Vagina (tissue), 2 donors: Measurements from ENCODE around the gene CD101. TPM values are rescaled to one million over a fixed set of nuclear protein-coding genes. Genes with fewer than 3 reads are reported as not detected.

Experiments used
- DNase-seq, 2 donors: peaks; one replicate each; pipeline ENCODE4 v3.0.0-alpha.2; 2017; ENCODE audit errors: extremely low spot score in 2 of 2
- H3K27ac ChIP-seq: fragments of 200-600 bp; sonication (generic); one replicate; pipeline ENCODE4 v1.5.1; 2019
- H3K27me3 ChIP-seq: fragments of 200-600 bp; sonication (generic); one replicate; pipeline ENCODE4 v1.5.1; 2019
- H3K36me3 ChIP-seq, 2 donors: fragments of 200-600 bp; sonication (generic); one replicate each; pipeline ENCODE4 v1.5.1; 2017 to 2019
- H3K4me1 ChIP-seq: fragments of 200-600 bp; sonication (generic); one replicate; pipeline ENCODE4 v1.5.1; 2019
- H3K4me3 ChIP-seq, 2 donors: fragments of 200-600 bp; sonication (generic); 1 replicate in 1 of 2; 2 replicates in 1 of 2; pipeline ENCODE4 v1.5.1; 2016 to 2019
- H3K9me3 ChIP-seq: fragments of 200-600 bp; sonication (generic); one replicate; pipeline ENCODE4 v1.5.1; 2019
- CTCF ChIP-seq, 3 experiments: fragments of 450-650 bp in 2 of 3; fragments of 200-600 bp in 1 of 3; sonication (generic) in 1 of 3; IDR thresholded peaks; one replicate each; pipeline ENCODE4 v1.5.1; 2017 to 2019; ENCODE audit warnings: antibody characterized with exemption in 3 of 3, mild to moderate bottlenecking in 2 of 3, moderate library complexity in 2 of 3
- POLR2A ChIP-seq, 2 donors: fragments of 450-650 bp; IDR thresholded peaks; one replicate each; pipeline ENCODE4 v1.6.1; 2017; ENCODE audit warnings: antibody characterized with exemption in 2 of 2, mild to moderate bottlenecking in 2 of 2, moderate library complexity in 2 of 2
- POLR2AphosphoS5 ChIP-seq, 2 donors: sonication (generic); formaldehyde crosslinking; IDR thresholded peaks; one replicate each; pipeline ENCODE4 v1.9.0; 2017; ENCODE audit warnings: antibody characterized with exemption in 2 of 2, mild to moderate bottlenecking in 2 of 2, low read depth in 1 of 2; ENCODE audit not compliant: insufficient read depth in 1 of 2
- intact Hi-C: fragments of 100-400 bp; cut with DNase I; formaldehyde crosslinking; loops from one replicate; pipeline ENCODE4 v1.15.1; 2023
- total RNA-seq: library from RNA; depleted of rRNA; stranded (reverse); fragments of >200 nt; gene quantifications from one replicate; pipeline ENCODE4 v1.2.3, GENCODE V29; 2016

Gene CD101
- 3.9 TPM for total RNA-seq

DNA sequence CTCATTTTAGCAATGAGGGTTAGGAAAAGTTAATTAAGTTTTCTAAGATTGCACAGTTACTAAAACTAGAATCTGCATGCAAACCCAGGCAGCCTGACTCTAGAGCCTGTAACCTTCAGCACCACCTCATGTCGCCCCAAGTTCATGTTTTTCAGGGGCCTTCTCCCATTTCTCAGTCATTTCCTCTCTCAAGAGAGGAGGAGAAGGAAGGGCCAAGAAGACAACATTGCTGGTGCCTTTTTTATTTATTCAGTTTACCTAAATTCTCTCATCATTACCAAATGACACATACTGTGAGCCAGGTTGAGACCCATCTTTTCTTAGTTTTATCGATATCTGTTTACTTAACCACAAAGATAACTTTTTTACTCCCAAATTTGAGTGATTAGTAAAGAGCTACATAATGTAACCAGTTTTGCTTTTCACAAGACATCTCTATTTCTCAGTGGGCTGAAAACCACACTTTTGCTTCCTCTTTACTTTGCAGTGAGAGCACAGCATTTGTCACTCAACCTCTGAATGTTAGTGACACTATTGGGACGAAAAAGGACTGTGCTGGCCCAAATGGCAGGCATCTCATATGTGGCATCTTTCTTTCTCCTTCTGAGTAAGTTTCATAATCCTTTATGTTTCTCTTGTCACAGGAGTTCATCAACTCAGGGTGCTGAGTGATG is at the start of gene CD101:
Gene CD101 (plus strand): TSS at position 507 of the 674 bp plus-strand sequence. CDS start 58 bp downstream, at position 565.
- no peak within 1 kb of the TSS for H3K4me3 ChIP-seq
- no peaks in the 10 kb centered on the region for H3K27me3 ChIP-seq
- TF ChIP-seq POLR2A (IDR thresholded peaks at IDR 0.05): no peak
- TF ChIP-seq CTCF (IDR thresholded peaks at IDR 0.05): no peak
- no peak for TF ChIP-seq POLR2AphosphoS5 (IDR thresholded peaks at IDR 0.05; ENCODE audit: insufficient read depth in 1 of 2, low read depth in 1 of 2)
- intact Hi-C loops: no loop called here
- H3K9me3 ChIP-seq: no peaks in the 10 kb centered on the region
- no peaks in the 10 kb centered on the region for H3K36me3 ChIP-seq
- H3K4me1 ChIP-seq: no peaks in the 10 kb centered on the region
- DNase-seq: no peak
- no peak within 1 kb of the TSS for H3K27ac ChIP-seq

GRCh38 chr1:116952738-116953275 is 48.8 kb upstream of the CD101 start:
- H3K27ac ChIP-seq: peak overlapping the region; percentile 33
- no peaks in the 10 kb centered on the region for H3K9me3 ChIP-seq
- H3K27me3 ChIP-seq: no peaks in the 10 kb centered on the region
- peaks cover 5% of the 10 kb centered on the region for H3K4me1 ChIP-seq
- H3K36me3 ChIP-seq: no peaks in the 10 kb centered on the region
- H3K4me3 ChIP-seq: no peak overlapping the region
- intact Hi-C loops: no loop called here
- no peak for DNase-seq
- TF ChIP-seq POLR2AphosphoS5 (IDR thresholded peaks at IDR 0.05; ENCODE audit: insufficient read depth in 1 of 2, low read depth in 1 of 2) (no peak), CTCF (IDR thresholded peaks at IDR 0.05) (no peak), POLR2A (IDR thresholded peaks at IDR 0.05) (no peak)

DNA sequence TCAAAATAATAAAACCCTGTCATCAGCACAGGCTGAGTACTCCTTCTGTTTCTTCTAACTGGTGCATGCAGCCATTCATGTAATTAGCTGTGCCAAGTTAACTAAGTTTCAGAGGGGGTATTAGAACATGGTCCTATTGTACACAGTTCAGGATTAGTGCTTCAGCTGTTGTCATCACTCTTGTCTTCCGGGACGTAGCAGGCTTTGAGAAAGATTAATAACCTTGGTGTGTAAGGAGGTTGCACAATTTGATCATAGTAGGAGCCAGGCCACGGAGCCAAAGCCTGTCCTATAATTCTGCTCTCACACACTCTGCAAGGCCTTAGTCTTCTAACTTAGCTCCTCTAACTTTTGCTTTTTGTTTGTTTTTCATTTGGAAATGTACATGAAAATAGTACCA is 47.1 kb upstream of the CD101 start:
- H3K27me3 ChIP-seq: no peaks in the 10 kb centered on the region
- intact Hi-C loops: no loop called here
- no peaks in the 10 kb centered on the region for H3K9me3 ChIP-seq
- H3K36me3 ChIP-seq: no peaks in the 10 kb centered on the region
- TF ChIP-seq POLR2A (IDR thresholded peaks at IDR 0.05): no peak
- TF ChIP-seq POLR2AphosphoS5 (IDR thresholded peaks at IDR 0.05; ENCODE audit: insufficient read depth in 1 of 2, low read depth in 1 of 2): peak in 1 of 2 donors; percentile 43
- H3K4me1 ChIP-seq: peaks cover 5% of the 10 kb centered on the region
- H3K27ac ChIP-seq: no peak overlapping the region
- H3K4me3 ChIP-seq: no peak overlapping the region
- no peak for DNase-seq

GRCh38 chr1:116956378-116956777 is 45.2 kb upstream of the CD101 start:
- Histone ChIP-seq H3K4me1 (no peaks in the 10 kb centered on the region), H3K27me3 (no peaks in the 10 kb centered on the region), H3K27ac (no peak overlapping the region), H3K4me3 (no peak overlapping the region), H3K36me3 (no peaks in the 10 kb centered on the region), H3K9me3 (no peaks in the 10 kb centered on the region)
- no peak for TF ChIP-seq POLR2AphosphoS5 (IDR thresholded peaks at IDR 0.05; ENCODE audit: insufficient read depth in 1 of 2, low read depth in 1 of 2)
- TF ChIP-seq CTCF (IDR thresholded peaks at IDR 0.05): no peak
- DNase-seq: no peak
- intact Hi-C loops: loop anchor here (1.0 kb wide), 1 partner anchor 31 kb away; no protein-coding TSS in a partner anchor

DNA sequence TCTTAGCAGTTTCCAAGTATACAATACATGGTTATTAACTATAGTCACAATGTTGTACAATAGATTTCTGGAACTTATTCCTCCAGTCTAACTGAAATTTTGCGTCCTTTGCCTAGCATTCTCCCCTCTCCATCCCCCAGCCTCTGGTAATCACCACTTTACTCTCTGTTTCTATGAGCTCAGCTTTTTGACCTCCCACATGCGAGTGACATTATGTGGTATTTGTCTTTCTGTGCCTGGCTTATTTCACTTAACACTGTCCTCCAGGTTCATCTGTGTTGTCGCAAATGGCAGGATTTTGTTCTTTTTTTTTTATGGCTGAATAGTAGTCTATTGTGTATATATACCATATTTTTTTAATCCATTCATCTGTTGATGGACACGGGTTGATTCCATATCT is 43.9 kb upstream of the CD101 start:
- intact Hi-C loops: no loop called here
- no peaks in the 10 kb centered on the region for H3K27me3 ChIP-seq
- no peaks in the 10 kb centered on the region for H3K4me1 ChIP-seq
- TF ChIP-seq CTCF (IDR thresholded peaks at IDR 0.05): no peak
- TF ChIP-seq POLR2A (IDR thresholded peaks at IDR 0.05): no peak
- no peak for TF ChIP-seq POLR2AphosphoS5 (IDR thresholded peaks at IDR 0.05; ENCODE audit: insufficient read depth in 1 of 2, low read depth in 1 of 2)
- no peak overlapping the region for H3K4me3 ChIP-seq
- H3K36me3 ChIP-seq: no peaks in the 10 kb centered on the region
- no peak overlapping the region for H3K27ac ChIP-seq
- DNase-seq: no peak
- H3K9me3 ChIP-seq: no peaks in the 10 kb centered on the region
